GM19463 (cell line): ENCODE measurements around the gene IBSP.

ENCODE experiments used
- ATAC-seq: cut with Tn5 transposase; IDR thresholded peaks from one replicate; pipeline ENCODE4 v1.9.1; 2021; ENCODE audit warnings: mild to moderate bottlenecking, moderate library complexity; ENCODE audit not compliant: unreplicated experiment

IBSP gene

GRCh38 chr4:87838205-87838604 lies 38.9 kb downstream of the IBSP start:
- ATAC-seq: no peak

- ATAC-seq: no peak
These were observed 39.7 kb downstream of the IBSP start for GRCh38 chr4:87838890-87839591.

GRCh38 chr4:87839592-87839946 lies 40.2 kb downstream of the IBSP start:
- no peak for ATAC-seq

DNA sequence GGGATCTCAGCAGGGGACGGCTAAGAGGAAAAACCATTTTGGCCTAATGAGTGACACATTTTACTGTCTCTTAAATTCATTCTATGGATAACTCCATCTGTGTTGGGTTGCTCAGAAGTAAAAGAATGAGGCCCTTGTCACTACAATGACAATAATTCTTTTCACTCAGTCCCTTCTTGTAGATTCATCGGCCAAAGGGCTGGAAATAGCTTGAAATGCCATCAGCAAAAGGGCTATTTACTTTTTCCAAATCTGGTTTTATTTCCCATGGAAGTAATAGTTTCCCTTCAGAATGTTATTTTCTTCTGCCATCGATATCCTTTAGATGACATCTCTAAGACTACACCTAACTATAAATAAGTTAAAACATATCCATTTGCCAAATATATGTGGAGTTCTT lies 40.8 kb downstream of the IBSP start:
- ATAC-seq: no peak

GRCh38 chr4:87843936-87844335 lies 44.6 kb downstream of the IBSP start:
- no peak for ATAC-seq

DNA sequence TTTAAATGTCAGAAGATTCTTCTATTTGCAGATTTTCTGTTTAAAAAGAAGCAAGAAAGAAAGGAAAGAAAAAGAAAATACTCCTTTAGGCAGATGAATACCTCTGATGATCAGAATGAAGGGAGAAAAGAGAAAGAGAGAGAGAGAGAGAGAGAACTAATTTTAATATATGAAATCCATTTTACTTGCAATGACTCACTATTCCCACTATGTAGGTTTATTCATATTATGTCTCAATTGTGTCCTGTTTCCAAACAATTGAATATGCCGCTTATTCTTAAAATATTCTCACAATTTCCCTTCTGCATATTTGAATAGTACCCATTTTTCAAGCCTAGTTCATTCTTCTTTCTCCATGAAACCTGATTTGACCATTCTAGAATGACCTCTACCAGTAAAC lies 45.1 kb downstream of the IBSP start:
- no peak for ATAC-seq

DNA sequence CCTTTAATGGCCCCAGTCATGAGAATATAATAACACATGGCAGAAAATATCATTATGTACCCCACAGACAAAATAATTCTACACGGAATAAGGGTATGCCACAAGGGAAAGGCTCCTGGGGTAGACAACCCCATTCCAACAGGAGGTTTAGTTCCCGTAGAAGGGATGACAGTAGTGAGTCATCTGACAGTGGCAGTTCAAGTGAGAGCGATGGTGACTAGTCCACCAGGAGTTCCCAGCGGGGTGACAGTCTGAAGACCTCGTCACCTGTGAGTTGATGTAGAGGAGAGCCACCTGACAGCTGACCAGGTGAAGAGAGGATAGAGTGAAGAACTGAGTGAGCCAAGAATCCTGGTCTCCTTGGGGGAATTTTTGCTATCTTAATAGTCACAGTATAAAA lies 46.9 kb downstream of the IBSP start:
- ATAC-seq: no peak

DNA sequence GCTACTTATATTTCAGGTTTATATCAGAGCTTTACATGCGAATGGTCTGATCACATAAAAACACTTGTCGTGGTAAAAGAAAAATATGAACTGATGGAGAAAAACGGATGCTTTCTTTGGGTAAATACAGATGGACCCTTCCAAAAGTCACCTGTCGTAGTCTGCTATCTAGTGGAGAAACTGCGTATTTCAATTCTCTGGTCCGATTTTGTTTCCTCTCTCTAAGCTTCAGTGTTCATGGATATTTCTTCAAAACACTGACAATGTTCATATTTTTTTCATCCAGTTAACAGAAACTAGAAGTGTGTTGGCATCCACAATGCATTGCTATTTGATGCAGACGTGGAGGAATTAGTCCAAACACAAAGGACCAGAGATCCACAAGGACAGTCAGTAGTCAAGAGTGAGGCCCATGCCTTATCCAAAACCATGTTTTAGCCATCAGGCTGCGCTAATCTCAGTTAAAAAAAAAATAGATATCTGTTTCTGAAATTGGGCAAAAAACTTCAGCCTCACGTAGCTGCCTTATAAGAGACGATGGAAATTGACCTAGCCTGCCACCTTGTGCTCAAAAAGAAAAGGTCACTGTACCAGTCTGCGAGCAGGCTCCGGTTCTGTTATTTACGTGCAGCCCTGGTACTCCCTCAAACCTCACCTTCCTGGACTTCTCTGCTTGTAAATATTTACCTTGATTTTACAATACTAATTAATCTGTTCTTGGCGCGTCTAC lies 49.4 kb downstream of the IBSP start:
- ATAC-seq: peak; percentile 95

GRCh38 chr4:87849612-87850011 lies 50.3 kb downstream of the IBSP start:
- no peak for ATAC-seq

DNA sequence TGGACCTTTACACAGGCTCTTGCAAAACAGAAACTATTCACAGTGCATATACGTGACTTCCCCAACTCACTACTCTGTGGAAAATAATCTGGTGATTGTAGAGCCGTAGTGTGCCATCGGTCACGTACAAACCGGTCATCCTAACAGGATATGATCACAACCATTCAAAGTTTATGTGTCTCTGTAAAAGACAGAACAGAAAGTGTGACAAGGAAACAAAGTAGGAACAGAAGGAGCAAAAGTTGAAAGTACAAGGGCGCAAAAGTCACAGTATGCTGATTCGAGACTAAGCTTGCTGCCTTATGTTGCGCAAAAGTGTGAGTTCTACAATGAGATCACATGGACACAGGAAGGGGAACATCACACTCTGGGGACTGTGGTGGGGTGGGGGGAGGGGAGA lies 52.0 kb downstream of the IBSP start:
- no peak for ATAC-seq

GRCh38 chr4:87851953-87852352 lies 52.6 kb downstream of the IBSP start:
- no peak for ATAC-seq

DNA sequence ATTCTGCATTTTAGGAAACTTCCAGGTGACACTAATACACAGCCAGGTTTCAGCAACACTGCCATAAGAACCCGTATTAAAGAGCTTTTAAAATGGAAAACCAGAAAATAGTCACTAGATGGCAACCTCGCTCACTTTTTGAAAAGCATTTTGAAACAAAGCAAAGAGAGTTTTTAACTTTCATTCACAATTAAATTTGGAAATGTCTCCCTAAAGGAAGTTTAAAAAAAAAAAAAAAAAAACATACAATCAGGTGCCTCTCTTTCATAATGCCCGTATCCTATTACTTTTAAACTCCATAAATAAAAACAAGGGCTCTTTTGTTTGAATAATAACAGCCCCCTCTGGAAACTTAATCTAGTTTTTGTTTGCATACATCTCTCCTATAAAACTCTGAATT lies 53.8 kb downstream of the IBSP start:
- ATAC-seq: no peak

DNA sequence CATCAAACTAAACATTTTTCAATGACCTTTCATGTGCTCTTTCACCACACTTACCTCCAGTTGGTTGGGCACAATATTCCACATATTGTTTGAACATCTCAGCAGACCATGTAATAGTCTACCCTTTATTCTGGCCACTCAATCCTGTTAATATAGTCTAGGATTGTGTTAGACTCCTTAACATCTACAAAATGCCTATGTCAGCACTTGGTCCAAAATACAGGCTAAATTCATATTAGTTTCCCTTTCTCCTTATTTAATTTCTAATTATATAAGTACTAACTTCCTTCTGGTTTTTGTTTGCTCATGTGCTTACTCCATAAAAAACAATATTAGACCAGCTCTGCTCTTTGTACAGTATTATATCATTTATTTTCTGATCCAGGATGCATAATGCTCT lies 54.5 kb downstream of the IBSP start:
- ATAC-seq: no peak

GRCh38 chr4:87855559-87855958 lies 56.2 kb downstream of the IBSP start:
- no peak for ATAC-seq

DNA sequence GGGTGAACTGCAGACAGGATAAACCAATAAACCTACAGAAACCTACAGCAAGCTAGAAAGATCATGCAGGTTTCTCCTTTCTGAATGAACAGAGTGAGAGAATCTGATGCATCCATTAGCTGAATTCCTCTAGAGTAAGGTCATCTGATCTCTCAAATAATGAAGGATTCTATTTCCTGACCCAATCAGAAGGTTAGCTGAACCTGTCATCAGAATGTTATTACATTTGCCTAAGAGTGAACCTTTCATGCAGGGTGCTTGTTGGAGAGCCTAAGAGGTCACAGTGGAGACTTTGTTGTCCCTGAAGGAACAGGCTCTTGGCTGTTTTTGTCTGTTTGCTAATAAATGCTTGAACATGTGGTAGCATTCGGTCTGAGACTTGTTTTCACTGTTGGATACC lies 57.5 kb downstream of the IBSP start:
- ATAC-seq: no peak

GRCh38 chr4:87857789-87858188 lies 58.4 kb downstream of the IBSP start:
- no peak for ATAC-seq
